ENCODE results near the gene VIPR1. TPM values are rescaled to one million over a fixed set of nuclear protein-coding genes. Genes with fewer than 3 reads are reported as not detected.

VIPR1 gene
- total and polyA plus RNA-seq, 11 donors = 0.96 to 5.4 (median 2.4) TPM

DNA sequence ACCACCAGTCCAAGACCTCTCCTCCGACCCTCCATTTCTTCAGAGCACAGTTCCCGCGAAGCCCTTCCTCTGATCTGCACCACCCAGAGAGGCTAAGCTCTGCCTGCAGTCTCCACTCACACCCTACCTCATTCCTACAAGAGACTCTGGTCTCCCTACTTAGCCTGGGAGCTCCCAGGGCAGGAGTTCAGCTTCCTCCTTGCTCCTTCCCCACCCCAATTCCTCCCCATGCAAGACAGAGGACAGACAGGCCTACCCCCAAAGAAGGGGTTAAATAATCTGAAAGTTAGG lies 12.6 kb upstream of the VIPR1 start:
- H3K27ac ChIP-seq = peak overlapping the region in 11 of 12 donors; percentile 30 to 81 (median 68)
- WGBS, 4 donors = 88 to 93% (median 91%) methylated on average over 3 of the region's 3 CpGs
- DNase-seq = peak in 1 of 5 donors; percentile 8

DNA sequence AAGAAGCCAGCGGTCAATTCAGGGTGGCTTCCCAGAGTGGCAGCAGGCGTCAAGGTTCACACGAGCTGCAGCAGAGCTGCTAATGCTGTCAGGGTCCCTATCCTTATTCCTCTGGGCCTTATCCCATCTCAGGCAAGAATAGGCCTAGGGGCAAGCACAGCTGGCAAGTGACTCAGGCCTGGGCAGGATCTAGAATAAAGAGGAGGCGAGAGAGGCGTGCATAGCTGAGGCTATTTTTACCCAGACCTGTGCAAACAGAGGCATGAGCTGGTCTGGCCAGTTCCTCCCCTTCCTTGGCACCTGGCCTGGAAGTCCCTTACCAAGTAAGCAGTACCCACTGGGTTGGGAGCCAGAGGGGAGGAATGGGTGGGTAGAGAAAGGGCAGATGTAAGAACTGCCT lies 12.2 kb upstream of the VIPR1 start:
- intact Hi-C loops (cut with DNase I) = no loop called here
- TF ChIP-seq POLR2A (IDR thresholded peaks at IDR 0.05) = no peak
- TF ChIP-seq, protein P1, sequence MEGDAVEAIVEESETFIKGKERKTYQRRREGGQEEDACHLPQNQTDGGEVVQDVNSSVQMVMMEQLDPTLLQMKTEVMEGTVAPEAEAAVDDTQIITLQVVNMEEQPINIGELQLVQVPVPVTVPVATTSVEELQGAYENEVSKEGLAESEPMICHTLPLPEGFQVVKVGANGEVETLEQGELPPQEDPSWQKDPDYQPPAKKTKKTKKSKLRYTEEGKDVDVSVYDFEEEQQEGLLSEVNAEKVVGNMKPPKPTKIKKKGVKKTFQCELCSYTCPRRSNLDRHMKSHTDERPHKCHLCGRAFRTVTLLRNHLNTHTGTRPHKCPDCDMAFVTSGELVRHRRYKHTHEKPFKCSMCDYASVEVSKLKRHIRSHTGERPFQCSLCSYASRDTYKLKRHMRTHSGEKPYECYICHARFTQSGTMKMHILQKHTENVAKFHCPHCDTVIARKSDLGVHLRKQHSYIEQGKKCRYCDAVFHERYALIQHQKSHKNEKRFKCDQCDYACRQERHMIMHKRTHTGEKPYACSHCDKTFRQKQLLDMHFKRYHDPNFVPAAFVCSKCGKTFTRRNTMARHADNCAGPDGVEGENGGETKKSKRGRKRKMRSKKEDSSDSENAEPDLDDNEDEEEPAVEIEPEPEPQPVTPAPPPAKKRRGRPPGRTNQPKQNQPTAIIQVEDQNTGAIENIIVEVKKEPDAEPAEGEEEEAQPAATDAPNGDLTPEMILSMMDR (IDR thresholded peaks at IDR 0.05) = no peak
- Histone ChIP-seq H3K36me3 (no peaks in the 10 kb centered on the region), H3K9me3 (no peaks in the 10 kb centered on the region), H3K4me1 (peaks cover 0 to 56% (median 15%) of the 10 kb centered on the region in 12 donors), H3K4me3 (no peak overlapping the region), H3K27ac (peak overlapping the region in 11 of 12 donors; percentile 30 to 81 (median 68)), H3K27me3 (no peaks in the 10 kb centered on the region)
- WGBS, 4 donors = 46 to 58% (median 51%) methylated on average over 5 of the region's 5 CpGs
- DNase-seq = peak in 4 of 5 donors; percentile 56 to 83 (median 75)
- peak; percentile 93 to 97 (median 94) for ATAC-seq

More for the DNA sequence above, 12.6 kb upstream of the VIPR1 start:
- H3K4me1 ChIP-seq = peaks cover 0 to 56% (median 15%) of the 10 kb centered on the region in 12 donors
- no peak for TF ChIP-seq POLR2A (IDR thresholded peaks at IDR 0.05)
- TF ChIP-seq, protein P1 (IDR thresholded peaks at IDR 0.05) = no peak
- no peaks in the 10 kb centered on the region for H3K36me3 ChIP-seq
- peak in 1 of 4 donors; percentile 9 for ATAC-seq
- intact Hi-C loops (cut with DNase I) = no loop called here
- no peak overlapping the region for H3K4me3 ChIP-seq
- no peaks in the 10 kb centered on the region for H3K27me3 ChIP-seq
- H3K9me3 ChIP-seq = no peaks in the 10 kb centered on the region

- WGBS, 4 donors = 68 to 83% (median 78%) methylated on average over 3 of the region's 3 CpGs
- TF ChIP-seq, protein P1 (IDR thresholded peaks at IDR 0.05) = no peak
- TF ChIP-seq POLR2A (IDR thresholded peaks at IDR 0.05) = no peak
- Histone ChIP-seq H3K4me1 (peaks cover 0 to 53% (median 15%) of the 10 kb centered on the region in 12 donors), H3K4me3 (no peak overlapping the region), H3K9me3 (no peaks in the 10 kb centered on the region), H3K27ac (peak overlapping the region in 1 of 12 donors; percentile 40), H3K36me3 (no peaks in the 10 kb centered on the region), H3K27me3 (no peaks in the 10 kb centered on the region)
- DNase-seq (peak in 2 of 5 donors; percentile 6 to 26), ATAC-seq (peak in 3 of 4 donors; percentile 4 to 13 (median 11))
- intact Hi-C loops (cut with DNase I) = no loop called here
Measured at GRCh38 chr3:42491881-42492507, 10.4 kb upstream of the VIPR1 start.

DNA sequence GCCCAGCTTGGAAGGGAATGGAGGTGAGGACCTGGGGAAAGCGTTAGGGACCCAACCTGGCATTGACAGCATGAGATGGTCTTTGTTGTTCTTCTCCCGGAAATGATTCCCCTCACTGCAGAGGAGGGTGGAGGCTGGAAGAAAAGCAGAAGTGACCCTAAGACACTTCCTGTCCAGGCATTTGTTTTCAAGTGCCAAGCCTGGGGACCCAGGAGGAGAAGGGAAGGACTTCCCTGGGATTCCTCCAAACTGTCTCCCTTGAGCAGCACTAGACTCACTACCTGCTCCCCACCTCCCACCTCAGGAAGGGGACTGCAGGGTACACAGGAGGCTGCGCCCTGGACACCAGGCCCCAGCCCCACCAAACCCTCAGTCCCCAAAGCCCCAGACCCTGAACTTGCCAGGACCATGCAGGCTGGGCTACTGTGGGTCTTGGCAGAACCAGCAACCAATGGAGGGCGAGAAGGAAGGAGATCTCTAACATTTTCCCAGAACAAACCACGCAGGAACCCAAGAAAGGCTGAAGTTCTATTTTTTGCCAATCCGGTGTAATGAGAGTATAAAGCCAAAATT lies 9.8 kb upstream of the VIPR1 start:
- 75 to 88% (median 81%) methylated on average over 6 of the region's 6 CpGs for WGBS, 4 donors

More for the DNA sequence above, 9.8 kb upstream of the VIPR1 start:
- Histone ChIP-seq H3K27ac (peak overlapping the region in 3 of 12 donors; percentile 24 to 40 (median 34)), H3K27me3 (no peaks in the 10 kb centered on the region), H3K4me1 (peaks cover 0 to 50% (median 15%) of the 10 kb centered on the region in 12 donors), H3K4me3 (no peak overlapping the region), H3K36me3 (no peaks in the 10 kb centered on the region), H3K9me3 (no peaks in the 10 kb centered on the region)
- ATAC-seq = peak in 3 of 4 donors; percentile 5 to 29 (median 13)
- no peak for TF ChIP-seq POLR2A (IDR thresholded peaks at IDR 0.05)
- TF ChIP-seq, protein P1 (IDR thresholded peaks at IDR 0.05) = no peak
- DNase-seq = peak in 2 of 5 donors; percentile 6 to 16
- intact Hi-C loops (cut with DNase I) = no loop called here

All from heart left ventricle (tissue), 16 donors.